ENCODE data around the gene CENATAC.
"Not testable (repeated sequence)": the region's sequence is repeated elsewhere in the genome, so short reads cannot be mapped to it uniquely, and the experiment has no call there.

The CENATAC gene

DNA sequence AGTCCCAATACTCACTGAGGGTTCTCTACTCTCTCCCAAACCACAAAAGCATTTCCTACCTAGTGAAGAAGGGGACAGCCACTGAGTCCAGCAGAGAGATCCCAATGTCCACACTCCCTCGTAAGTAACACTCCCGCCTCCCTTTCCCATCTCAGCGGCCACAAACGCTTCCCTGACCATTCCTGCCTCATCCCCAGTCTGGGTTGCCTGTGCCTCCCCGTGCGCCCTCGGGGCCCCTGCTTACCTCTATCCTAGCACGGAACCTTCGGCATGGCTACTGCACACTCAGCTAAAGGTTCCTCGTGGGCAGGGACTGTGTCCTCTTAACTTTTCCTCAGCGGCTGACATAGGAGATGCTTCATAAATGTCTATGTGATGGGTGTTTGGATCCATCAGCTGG is 40.4 kb upstream of the CENATAC start:
- TF ChIP-seq, protein P1, sequence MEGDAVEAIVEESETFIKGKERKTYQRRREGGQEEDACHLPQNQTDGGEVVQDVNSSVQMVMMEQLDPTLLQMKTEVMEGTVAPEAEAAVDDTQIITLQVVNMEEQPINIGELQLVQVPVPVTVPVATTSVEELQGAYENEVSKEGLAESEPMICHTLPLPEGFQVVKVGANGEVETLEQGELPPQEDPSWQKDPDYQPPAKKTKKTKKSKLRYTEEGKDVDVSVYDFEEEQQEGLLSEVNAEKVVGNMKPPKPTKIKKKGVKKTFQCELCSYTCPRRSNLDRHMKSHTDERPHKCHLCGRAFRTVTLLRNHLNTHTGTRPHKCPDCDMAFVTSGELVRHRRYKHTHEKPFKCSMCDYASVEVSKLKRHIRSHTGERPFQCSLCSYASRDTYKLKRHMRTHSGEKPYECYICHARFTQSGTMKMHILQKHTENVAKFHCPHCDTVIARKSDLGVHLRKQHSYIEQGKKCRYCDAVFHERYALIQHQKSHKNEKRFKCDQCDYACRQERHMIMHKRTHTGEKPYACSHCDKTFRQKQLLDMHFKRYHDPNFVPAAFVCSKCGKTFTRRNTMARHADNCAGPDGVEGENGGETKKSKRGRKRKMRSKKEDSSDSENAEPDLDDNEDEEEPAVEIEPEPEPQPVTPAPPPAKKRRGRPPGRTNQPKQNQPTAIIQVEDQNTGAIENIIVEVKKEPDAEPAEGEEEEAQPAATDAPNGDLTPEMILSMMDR (IDR thresholded peaks at IDR 0.05): no peak
- Histone ChIP-seq H3K4me3 (ENCODE audit: low read depth, low read length) (no peak overlapping the region), H2AFZ (no peak overlapping the region), H3K4me1 (no peaks in the 10 kb centered on the region), H3K36me3 (ENCODE audit: control insufficient read depth, insufficient read depth, low read length) (no peaks in the 10 kb centered on the region), H3K27me3 (ENCODE audit: control insufficient read depth, insufficient read depth, low read length) (no peaks in the 10 kb centered on the region), H3K4me2 (ENCODE audit: low read length) (no peak overlapping the region), H3K27ac (no peak overlapping the region), H3K9ac (no peak overlapping the region), H3K79me2 (no peaks in the 10 kb centered on the region), H3K9me3 (ENCODE audit: control insufficient read depth, low read length) (no peaks in the 10 kb centered on the region)

DNA sequence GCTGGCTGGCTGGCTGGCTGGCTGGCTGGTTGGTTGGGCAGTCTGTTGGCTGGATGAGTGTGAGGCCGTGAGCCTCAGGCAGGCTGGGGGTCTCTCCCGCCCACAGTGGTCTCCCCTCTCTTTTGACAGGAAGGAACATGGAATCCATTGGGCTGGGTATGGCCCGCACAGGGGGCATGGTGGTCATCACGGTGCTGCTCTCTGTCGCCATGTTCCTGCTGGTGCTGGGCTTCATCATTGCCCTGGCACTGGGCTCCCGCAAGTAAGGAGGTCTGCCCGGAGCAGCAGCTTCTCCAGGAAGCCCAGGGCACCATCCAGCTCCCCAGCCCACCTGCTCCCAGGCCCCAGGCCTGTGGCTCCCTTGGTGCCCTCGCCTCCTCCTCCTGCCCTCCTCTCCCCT is 40.0 kb upstream of the CENATAC start:
- Histone ChIP-seq H3K4me2 (ENCODE audit: low read length) (no peak overlapping the region), H3K9me3 (ENCODE audit: control insufficient read depth, low read length) (no peaks in the 10 kb centered on the region), H3K79me2 (no peaks in the 10 kb centered on the region), H3K4me1 (no peaks in the 10 kb centered on the region), H3K4me3 (ENCODE audit: low read depth, low read length) (no peak overlapping the region), H3K27ac (no peak overlapping the region), H3K9ac (no peak overlapping the region), H2AFZ (no peak overlapping the region), H3K27me3 (ENCODE audit: control insufficient read depth, insufficient read depth, low read length) (no peaks in the 10 kb centered on the region), H3K36me3 (ENCODE audit: control insufficient read depth, insufficient read depth, low read length) (no peaks in the 10 kb centered on the region)
- TF ChIP-seq, protein P1 (IDR thresholded peaks at IDR 0.05): no peak

DNA sequence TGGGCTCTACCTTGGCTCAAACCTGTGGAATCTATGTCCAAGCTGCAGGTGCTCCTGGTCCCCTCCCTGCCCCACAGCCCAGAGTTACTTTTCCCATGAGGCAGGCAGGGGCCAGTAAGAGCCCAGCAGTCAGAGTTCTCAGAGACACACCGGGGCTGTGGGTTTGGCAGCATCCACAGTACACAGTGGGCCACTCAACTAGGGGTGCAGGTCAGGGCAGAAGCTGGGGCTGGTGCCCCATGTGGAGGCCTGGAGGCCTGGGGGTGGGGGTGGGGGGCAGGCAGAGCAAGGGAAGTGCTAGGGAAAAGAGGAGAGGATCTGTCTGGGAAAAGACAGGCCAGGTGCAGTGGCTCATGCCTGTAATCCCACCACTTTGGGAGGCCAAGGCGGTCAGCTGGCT is 39.4 kb upstream of the CENATAC start:
- no peaks in the 10 kb centered on the region for H3K9me3 ChIP-seq (ENCODE audit: control insufficient read depth, low read length)
- no peak overlapping the region for H3K4me2 ChIP-seq (ENCODE audit: low read length)

DNA sequence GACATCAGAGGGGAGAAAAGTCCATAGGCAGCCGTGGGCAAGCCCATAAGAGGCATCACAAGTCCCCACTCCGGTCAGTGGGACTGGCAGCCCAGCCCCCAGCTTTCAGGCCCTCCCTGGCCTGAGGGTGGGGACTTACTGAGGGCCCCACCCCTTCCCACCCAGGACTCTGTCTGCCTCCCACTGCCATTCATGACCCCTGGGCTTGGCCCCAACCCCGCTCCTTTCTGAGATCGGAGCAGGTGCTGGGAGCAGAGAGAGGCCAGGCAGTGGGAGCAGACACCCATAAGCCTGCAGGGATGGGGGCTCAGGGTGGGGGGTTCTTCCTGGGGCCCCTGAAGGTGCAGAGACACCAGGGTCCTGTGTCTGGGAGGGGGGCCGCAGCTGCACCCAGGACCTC is 36.7 kb upstream of the CENATAC start:
- H3K4me3 ChIP-seq (ENCODE audit: low read depth, low read length): no peak overlapping the region
- H3K4me2 ChIP-seq (ENCODE audit: low read length): no peak overlapping the region
- H3K27ac ChIP-seq: no peak overlapping the region
- no peaks in the 10 kb centered on the region for H3K79me2 ChIP-seq
- TF ChIP-seq, protein P1 (IDR thresholded peaks at IDR 0.05): no peak
- H3K9ac ChIP-seq: no peak overlapping the region
- H3K27me3 ChIP-seq (ENCODE audit: control insufficient read depth, insufficient read depth, low read length): no peaks in the 10 kb centered on the region
- no peak overlapping the region for H2AFZ ChIP-seq
- no peaks in the 10 kb centered on the region for H3K36me3 ChIP-seq (ENCODE audit: control insufficient read depth, insufficient read depth, low read length)
- H3K9me3 ChIP-seq (ENCODE audit: control insufficient read depth, low read length): no peaks in the 10 kb centered on the region
- H3K4me1 ChIP-seq: no peaks in the 10 kb centered on the region

More for the DNA sequence above, 39.4 kb upstream of the CENATAC start:
- no peaks in the 10 kb centered on the region for H3K4me1 ChIP-seq
- no peak overlapping the region for H3K9ac ChIP-seq
- no peak overlapping the region for H3K4me3 ChIP-seq (ENCODE audit: low read depth, low read length)
- no peak overlapping the region for H2AFZ ChIP-seq
- H3K79me2 ChIP-seq: no peaks in the 10 kb centered on the region
- no peaks in the 10 kb centered on the region for H3K36me3 ChIP-seq (ENCODE audit: control insufficient read depth, insufficient read depth, low read length)
- TF ChIP-seq, protein P1 (IDR thresholded peaks at IDR 0.05): no peak
- H3K27me3 ChIP-seq (ENCODE audit: control insufficient read depth, insufficient read depth, low read length): no peaks in the 10 kb centered on the region
- no peak overlapping the region for H3K27ac ChIP-seq

DNA sequence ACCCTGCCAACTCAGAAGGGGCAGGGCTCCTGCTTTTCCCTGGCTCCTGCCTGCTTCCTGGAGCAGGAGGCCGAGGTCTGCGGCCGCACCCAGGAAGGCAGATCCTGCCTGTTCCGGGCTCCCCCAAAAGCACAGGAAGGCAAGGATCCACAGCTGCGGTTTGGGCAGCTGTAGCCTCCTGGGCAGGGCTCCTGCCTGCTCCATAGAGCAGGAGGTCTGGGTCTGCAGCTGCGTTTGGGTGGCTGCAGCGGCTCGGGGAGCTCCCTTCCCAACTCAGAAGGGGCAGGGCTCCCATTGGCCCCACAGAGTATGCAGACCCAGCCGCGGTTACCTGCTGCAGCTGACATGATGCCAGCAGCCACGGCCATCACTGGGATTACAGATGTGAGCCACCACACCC is 36.3 kb upstream of the CENATAC start:
- no peak overlapping the region for H3K4me2 ChIP-seq (ENCODE audit: low read length)
- no peaks in the 10 kb centered on the region for H3K27me3 ChIP-seq (ENCODE audit: control insufficient read depth, insufficient read depth, low read length)
- no peak overlapping the region for H3K4me3 ChIP-seq (ENCODE audit: low read depth, low read length)
- no peak overlapping the region for H3K9ac ChIP-seq
- no peaks in the 10 kb centered on the region for H3K36me3 ChIP-seq (ENCODE audit: control insufficient read depth, insufficient read depth, low read length)
- H3K27ac ChIP-seq: no peak overlapping the region
- TF ChIP-seq, protein P1 (IDR thresholded peaks at IDR 0.05): no peak
- no peaks in the 10 kb centered on the region for H3K4me1 ChIP-seq
- H2AFZ ChIP-seq: no peak overlapping the region
- H3K9me3 ChIP-seq (ENCODE audit: control insufficient read depth, low read length): no peaks in the 10 kb centered on the region
- no peaks in the 10 kb centered on the region for H3K79me2 ChIP-seq

DNA sequence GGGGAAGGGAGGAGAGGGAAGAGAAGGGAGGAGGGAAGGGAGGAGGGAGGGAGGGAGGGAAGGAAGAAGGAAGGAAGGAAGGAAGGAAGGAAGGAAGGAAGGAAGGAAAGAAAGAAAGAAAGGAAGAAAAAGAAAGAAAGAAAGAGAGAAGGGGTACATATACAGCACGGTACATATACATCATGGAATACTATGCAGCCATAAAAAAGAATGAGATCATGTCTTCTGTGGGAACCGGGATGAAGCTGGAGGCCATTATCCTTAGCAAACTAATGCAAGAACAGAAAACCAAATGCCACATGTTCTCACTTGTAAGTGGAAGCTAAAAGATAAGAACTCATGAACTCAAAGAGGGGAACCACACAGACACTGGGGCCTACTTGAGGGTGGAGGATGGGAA is 28.4 kb upstream of the CENATAC start:
- H3K9me3 ChIP-seq (ENCODE audit: control insufficient read depth, low read length); H3K27me3 ChIP-seq (ENCODE audit: control insufficient read depth, insufficient read depth, low read length); H3K4me2 ChIP-seq (ENCODE audit: low read length); H3K36me3 ChIP-seq (ENCODE audit: control insufficient read depth, insufficient read depth, low read length); H3K27ac ChIP-seq; H2AFZ ChIP-seq; H3K9ac ChIP-seq; H3K4me1 ChIP-seq; H3K4me3 ChIP-seq (ENCODE audit: low read depth, low read length); H3K79me2 ChIP-seq: not testable (repeated sequence)

Measured in parathyroid adenoma (tissue), 2 donors.